ENCODE results near the gene PRDM5. TPM values are rescaled to one million over a fixed set of nuclear protein-coding genes. Genes with fewer than 3 reads are reported as not detected.
"Not testable (repeated sequence)": the region's sequence is repeated elsewhere in the genome, so short reads cannot be mapped to it uniquely, and the experiment has no call there.

The PRDM5 gene
- total RNA-seq, 1 donor from 2014 or later = not detected

DNA sequence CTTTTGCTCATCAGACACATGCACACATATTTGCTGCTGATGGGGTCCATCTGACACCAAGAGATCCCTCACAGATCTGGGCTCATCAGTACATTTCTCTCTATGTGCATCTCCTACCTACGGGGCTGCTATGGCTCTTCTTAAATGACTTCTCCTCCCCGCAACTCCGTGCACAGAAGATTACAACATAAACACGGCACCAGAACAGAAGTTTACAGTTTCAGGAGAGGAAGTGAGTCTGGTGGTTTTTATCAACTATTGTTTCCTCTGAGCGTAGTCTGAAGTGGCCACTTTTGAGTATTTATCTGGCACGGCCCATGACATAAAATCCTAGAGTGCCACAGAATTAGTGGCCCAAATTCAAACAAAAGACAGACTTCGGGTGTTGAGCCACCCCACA lies 263.8 kb downstream of the PRDM5 start:
- H3K27me3 Mint-ChIP-seq (ENCODE audit: insufficient read depth) = no peaks in the 10 kb centered on the region
- H3K36me3 Mint-ChIP-seq (ENCODE audit: low read depth) = no peaks in the 10 kb centered on the region
- H3K4me1 Mint-ChIP-seq (ENCODE audit: low read depth) = no peaks in the 10 kb centered on the region
- H3K4me3 Mint-ChIP-seq = no peak overlapping the region
- DNase-seq (ENCODE audit: low spot score) = no peak
- H3K27ac Mint-ChIP-seq = no peak overlapping the region
- intact Hi-C loops (cut with micrococcal nuclease) = no loop called here
- no peaks in the 10 kb centered on the region for H3K9me3 Mint-ChIP-seq

DNA sequence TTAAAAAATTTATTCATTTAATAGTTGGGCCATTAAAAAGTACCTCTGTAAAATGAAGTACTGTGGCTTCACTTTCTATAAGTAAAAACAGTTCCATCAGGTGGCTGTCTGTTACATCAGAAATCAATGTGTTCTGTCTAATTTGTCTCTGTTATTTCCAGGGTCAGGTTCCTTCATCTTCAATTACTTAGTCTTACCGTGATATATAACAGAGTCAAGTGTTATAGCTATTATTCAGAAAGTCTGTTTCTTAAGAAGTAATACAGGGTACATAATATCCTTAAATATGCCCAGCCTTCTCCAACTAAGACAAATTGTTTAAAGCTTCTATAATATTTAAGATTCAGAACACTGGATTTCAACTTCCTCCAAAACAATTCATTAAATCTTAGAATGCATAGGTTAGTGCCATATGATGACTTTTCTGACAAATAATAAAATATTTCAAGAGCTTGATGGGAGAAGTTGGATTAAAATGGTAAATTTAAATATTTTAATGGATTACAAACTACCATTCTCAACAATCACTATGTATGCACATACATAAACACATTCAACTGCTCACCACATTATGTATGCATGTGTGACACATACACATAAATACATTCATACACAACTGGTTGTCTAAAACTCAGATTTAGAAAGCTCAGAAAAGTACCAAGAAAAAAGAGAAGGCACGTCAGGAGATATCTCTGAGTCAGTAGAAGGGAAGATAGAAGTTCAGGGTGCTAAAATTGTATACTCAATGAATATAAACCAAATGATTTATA lies 268.5 kb downstream of the PRDM5 start:
- H3K4me1 Mint-ChIP-seq (ENCODE audit: low read depth) = no peaks in the 10 kb centered on the region
- no peak for DNase-seq (ENCODE audit: low spot score)
- intact Hi-C loops (cut with micrococcal nuclease) = no loop called here
- H3K4me3 Mint-ChIP-seq = no peak overlapping the region
- no peaks in the 10 kb centered on the region for H3K27me3 Mint-ChIP-seq (ENCODE audit: insufficient read depth)
- H3K36me3 Mint-ChIP-seq (ENCODE audit: low read depth) = no peaks in the 10 kb centered on the region
- H3K9me3 Mint-ChIP-seq = no peaks in the 10 kb centered on the region
- no peak overlapping the region for H3K27ac Mint-ChIP-seq

DNA sequence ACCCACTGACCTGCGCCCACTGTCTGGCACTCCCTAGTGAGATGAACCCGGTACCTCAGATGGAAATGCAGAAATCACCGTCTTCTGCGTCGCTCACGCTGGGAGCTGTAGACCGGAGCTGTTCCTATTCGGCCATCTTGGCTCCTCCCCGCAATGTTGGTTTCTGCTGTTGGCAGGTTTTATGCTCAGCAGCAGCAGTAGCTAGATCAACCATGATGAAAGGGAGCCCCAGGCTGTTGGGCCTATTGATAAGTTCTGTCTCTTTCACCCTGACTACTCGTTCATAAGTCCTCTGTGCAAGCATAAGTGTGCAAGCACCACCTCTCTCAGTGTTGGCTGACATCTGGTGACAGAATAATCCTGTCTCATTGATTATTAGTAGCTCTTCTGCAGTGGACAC lies 274.2 kb downstream of the PRDM5 start:
- not testable (repeated sequence) for H3K9me3 Mint-ChIP-seq; H3K27ac Mint-ChIP-seq; H3K36me3 Mint-ChIP-seq (ENCODE audit: low read depth)

More for the DNA sequence above, 274.2 kb downstream of the PRDM5 start:
- H3K27me3 Mint-ChIP-seq (ENCODE audit: insufficient read depth); H3K4me3 Mint-ChIP-seq; H3K4me1 Mint-ChIP-seq (ENCODE audit: low read depth); DNase-seq (ENCODE audit: low spot score); intact Hi-C loops (cut with micrococcal nuclease): not testable (repeated sequence)

Other genes with a start within 250 kb of the PRDM5 start
- gene NDNF, start 149.8 kb upstream of the PRDM5 start, total RNA-seq = 0.39 TPM in 1 of 2 replicates, not detected in the other
- 21.9 and 23.9 TPM in 2 replicates for gene TNIP3, start 241.6 kb upstream of the PRDM5 start, total RNA-seq

Data from activated T-helper 1 cell treated with anti-CD3 and anti-CD28 coated beads, Interleukin-12 subunit alpha, Interleukin-12 subunit beta, Interleukin-2, Interleukin-4 antibody, amounts not matched to agents 30 ng/mL and 10 ng/mL and 1 ng/mL, durations not matched to agents 14 hours and 24 hours and 36 hours (primary cell).